GM18505 (cell line): ENCODE measurements around the gene RNF112.

ENCODE experiments used
- ATAC-seq: cut with Tn5 transposase; IDR thresholded peaks from one replicate; pipeline ENCODE4 v1.9.1; 2021; ENCODE audit not compliant: unreplicated experiment
- POLR2A ChIP-seq: IDR thresholded peaks from 4 replicates; pipeline ENCODE4 v1.6.1; 2011; ENCODE audit warnings: borderline replicate concordance; ENCODE audit not compliant: insufficient read depth, insufficient read length; ENCODE audit errors: extremely low read depth

Gene RNF112

GRCh38 chr17:19388791-19389785 is 21.9 kb upstream of the RNF112 start:
- ATAC-seq, result no peak
- no peak for TF ChIP-seq POLR2A

GRCh38 chr17:19390951-19391350 is 20.1 kb upstream of the RNF112 start:
- ATAC-seq, result no peak

DNA sequence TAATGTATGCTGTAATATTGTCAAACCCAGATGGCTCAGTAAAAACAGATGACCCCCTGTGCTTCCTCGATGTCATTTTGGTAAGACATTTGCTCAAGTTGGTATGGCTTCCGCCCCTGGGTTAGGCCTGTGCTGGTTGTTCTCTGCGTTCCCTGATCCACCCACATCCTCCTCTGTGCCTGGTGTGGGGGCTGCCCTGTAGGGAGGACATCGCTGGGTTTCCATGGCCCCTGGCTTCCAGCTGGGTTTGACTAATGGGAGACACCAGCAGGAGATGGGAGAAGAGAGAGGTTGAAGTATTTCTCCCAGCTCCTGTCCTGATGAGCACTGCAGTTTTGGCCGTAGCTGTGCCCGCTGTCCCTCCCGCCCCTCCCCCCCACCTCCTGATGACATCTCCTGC is 19.6 kb upstream of the RNF112 start:
- ATAC-seq, result no peak
- TF ChIP-seq POLR2A, result no peak

More at GRCh38 chr17:19390951-19391350, 20.1 kb upstream of the RNF112 start:
- no peak for TF ChIP-seq POLR2A

DNA sequence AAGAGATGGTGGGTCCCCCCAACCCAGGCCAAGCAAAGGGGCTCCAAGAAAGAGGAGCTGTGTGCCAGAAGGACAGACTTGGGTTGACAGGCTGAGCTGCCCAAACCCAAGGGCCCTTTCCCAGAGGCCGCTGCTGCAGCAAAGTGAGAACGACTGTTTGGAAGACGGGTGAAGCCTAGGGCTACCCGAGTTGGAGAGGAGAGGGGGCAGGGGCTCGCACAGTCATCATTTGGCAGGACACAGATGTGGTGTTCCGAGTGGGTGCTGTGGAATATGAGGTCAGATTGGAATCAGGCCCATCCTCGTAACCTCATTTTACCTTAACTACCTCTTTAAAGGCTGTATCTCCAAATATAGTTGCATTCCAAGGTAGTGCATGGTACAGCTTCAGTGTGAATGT is 18.7 kb upstream of the RNF112 start:
- ATAC-seq, result no peak
- TF ChIP-seq POLR2A, result no peak

DNA sequence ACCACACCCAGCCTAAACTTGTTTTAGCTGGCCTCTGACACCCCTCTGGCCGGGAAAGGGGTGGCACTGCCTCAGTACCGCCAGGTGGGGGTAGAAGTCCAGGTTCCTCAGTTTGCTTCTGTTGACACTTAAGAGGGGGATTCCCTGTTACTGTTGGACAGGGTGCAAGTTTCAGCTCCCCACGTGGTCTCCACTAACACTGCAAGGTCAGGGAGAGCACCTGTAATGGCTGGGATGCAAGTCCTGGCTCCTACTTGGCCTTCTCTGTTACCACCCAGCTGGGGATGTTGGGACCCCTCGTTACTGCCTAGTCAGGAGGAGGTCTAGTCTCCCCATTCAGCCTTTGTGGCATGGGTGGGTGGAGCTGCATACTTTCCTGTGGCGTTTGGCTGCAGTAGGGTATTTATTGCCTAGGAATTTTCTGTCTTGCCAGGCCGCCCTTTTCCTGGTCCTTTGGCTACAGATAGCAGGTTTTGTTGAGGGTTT is 13.4 kb upstream of the RNF112 start:
- no peak for ATAC-seq

DNA sequence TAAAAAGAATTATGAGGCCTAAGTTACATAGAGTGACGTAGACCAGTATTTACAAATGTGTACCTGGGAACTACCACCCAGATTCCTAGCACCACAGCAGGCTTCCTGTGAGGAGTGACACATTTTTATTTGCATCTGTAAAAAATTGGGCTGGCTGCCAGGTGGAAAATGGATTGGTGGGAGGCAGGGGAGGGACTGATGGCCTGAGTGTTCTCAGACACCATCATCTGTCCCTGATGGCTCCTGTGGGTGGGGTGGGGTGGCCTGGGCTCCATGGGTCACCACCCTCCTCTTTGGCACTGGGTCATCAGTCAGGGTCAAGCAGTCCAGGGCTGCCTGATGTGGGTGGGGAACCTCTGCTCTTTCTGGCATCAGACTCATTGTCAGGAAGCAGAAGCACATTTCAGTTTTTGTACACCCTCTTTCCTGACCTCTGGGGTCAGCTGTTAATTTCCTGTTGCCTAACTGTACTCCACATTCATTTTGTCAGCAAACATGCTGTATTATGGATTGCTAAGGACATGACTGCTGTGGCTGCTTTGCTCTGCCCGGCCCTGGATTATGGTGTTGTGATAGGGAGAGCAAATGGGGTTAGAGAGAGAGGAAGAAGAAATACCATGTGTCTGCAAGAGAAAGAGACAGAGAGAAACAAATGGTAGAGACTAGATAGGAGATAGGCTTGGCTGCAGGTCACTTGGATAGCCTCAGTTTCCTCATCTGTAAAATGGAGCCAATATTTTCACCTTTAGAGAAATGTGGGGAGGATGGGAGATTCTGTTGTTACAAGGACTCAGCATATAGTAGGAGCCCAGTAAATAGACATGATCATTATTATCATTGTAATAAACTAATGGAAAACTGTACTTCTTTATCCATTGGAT is 12.5 kb upstream of the RNF112 start:
- no peak for TF ChIP-seq POLR2A

More for the DNA sequence above, 13.4 kb upstream of the RNF112 start:
- no peak for TF ChIP-seq POLR2A

DNA sequence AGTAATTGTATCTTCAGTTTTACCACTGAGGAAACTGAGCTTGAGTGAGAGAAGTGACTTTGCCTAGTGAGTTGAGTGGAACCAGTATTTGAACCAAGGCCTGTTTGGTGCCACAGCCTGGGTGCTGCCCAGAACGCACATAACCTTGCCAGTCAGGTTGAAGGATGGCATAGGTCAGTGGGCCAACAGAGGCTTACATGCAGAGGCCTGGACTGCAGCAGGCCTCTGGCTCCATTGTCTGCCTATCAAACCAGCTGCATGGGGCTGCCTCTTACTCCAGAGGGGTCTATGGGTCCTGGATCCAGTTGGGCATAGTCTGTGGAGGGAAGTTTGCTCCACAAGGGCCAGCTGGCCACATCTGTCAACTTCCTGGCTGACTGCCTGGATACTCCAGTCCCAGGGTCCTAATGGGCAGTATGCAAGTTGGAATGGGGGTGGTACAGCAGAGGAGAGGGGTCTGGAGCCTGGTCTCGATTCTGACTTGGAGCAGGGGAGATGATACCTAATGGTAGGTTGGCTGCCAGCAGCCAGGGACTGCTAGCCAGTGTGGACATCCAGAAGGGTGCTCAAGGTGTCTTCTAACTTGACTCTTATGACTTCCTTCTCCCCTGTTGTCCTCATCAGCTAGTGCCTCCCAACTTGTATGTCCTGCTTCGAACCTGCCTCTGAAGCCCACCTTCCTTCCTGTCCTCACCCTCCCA is 11.1 kb upstream of the RNF112 start:
- ATAC-seq, result no peak
- TF ChIP-seq POLR2A, result no peak

More for the DNA sequence above, 12.5 kb upstream of the RNF112 start:
- ATAC-seq, result no peak

DNA sequence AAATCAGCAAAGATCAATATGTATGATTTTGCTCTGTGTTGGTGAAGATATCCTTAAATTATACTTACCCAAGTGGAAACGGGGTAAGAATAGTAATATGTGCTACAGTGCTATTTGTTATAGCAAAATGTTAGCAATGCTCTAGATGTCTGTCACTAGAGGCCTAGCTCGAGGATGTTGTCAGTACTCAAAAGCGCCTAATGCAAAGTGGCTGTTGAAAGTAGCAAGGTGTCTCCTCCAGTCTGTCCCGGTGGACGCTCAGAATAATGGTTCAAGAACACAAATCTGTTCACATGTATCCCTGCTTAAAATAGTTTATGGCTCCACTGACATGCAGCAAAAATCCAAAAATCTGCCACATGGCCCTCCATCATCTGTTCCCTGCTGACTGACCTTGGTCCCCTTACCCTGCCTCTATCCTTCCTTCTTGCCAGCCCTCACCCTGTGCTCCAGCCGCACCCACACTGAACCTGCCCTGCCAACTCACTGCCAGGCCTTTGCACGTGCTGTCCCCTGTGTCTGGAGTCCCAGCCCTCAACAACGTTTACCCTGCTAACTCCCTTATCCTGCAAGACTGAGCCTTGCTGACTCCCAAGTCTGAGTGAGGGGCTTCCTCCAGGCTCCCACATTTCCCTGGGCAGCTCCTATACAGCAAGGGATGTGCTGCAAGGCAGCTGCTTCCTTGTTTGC is 9.6 kb upstream of the RNF112 start:
- ATAC-seq, result no peak
- no peak for TF ChIP-seq POLR2A

GRCh38 chr17:19402171-19402570 is 8.9 kb upstream of the RNF112 start:
- ATAC-seq, result no peak

DNA sequence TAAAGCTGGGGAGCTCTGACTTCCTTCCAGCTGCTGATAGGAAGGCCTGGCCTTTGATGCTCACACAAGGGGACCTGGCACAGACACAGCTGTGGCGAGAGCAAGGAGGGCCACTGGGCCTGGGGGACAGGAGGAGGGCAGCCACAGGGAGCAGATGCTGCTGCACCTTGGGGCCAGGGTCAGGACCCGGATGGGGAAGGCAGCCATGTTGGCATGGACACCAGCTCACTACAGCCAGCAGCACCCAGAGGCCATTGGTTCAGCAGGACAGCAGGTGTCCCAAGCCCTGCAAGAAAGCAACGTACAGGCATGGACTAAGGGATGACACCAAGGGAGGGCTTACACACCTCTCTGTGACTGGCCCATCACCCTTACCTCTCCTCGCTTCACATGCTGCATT is 8.0 kb upstream of the RNF112 start:
- no peak for ATAC-seq

More at GRCh38 chr17:19402171-19402570, 8.9 kb upstream of the RNF112 start:
- TF ChIP-seq POLR2A, result no peak

DNA sequence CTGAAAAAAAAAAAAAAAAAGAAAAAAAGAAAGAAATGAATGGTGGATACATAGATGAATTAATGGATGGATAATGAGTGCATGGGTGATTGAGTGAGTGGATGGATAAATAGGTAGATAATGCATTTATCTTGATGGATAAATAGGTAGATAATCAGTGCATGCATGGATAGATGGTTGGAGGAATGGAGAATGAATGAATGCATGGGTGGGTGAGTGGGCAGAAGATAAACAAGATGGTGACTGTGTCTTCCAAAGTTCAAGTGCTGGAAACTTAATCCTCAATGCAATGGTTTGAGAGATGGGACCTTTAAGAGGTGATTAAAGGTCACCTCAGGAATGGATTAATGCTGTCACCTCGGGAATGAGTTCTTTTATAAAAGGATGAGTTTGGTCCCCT is 6.8 kb upstream of the RNF112 start:
- TF ChIP-seq POLR2A, result no peak
- ATAC-seq, result no peak

More for the DNA sequence above, 8.0 kb upstream of the RNF112 start:
- no peak for TF ChIP-seq POLR2A

- TF ChIP-seq POLR2A, result no peak
- no peak for ATAC-seq
These were observed 5.9 kb upstream of the RNF112 start for GRCh38 chr17:19405114-19405513.
